PC-3 (cell line): ENCODE measurements around the gene CHD2. TPM values are rescaled to one million over a fixed set of nuclear protein-coding genes. Genes with fewer than 3 reads are reported as not detected.

ENCODE experiments used
- ATAC-seq: fragments of 200-7000 bp; cut with Tn5 transposase; 2 replicates; pipeline ENCODE4 v1.9.1; 2020; ENCODE audit warnings: mild to moderate bottlenecking, moderate library complexity
- BruUV-seq: library from RNA; stranded (reverse); fragments of 400-500 nt; replicated peaks from 2 replicates; lab custom pipeline; 2021; lab: Mats Ljungman, UMichigan
- CTCF ChIA-PET: fragments of 300-600 bp; sonication (Branson Sonifier 250); formaldehyde crosslinking; loops from one replicate; lab custom pipeline; 2022; ENCODE audit warnings: antibody characterized with exemption; lab: Charles Lee
- POLR2A ChIA-PET: fragments of 300-600 bp; sonication (Branson Sonifier 250); formaldehyde crosslinking; loops from one replicate; lab custom pipeline; 2022; ENCODE audit warnings: antibody characterized with exemption; ENCODE audit not compliant: unreplicated experiment; lab: Charles Lee
- DNase-seq: peaks from one replicate; pipeline ENCODE4 v3.0.0-alpha.2; 2015
- H2AFZ ChIP-seq: fragments of 300-600 bp; sonication (generic); 2 replicates; pipeline ENCODE4 v1.6.0; 2016; ENCODE audit warnings: antibody characterized with exemption, low read length
- H3F3A ChIP-seq: fragments of 300-600 bp; sonication (generic); one replicate; pipeline ENCODE4 v1.6.0; 2017; ENCODE audit warnings: antibody characterized with exemption, low read length, control low read depth, mild to moderate bottlenecking; ENCODE audit not compliant: unreplicated experiment
- H3K27ac ChIP-seq: fragments of 300-600 bp; sonication (generic); 2 replicates; pipeline ENCODE4 v1.5.1; 2016; ENCODE audit warnings: mild to moderate bottlenecking, low read length
- H3K27me3 ChIP-seq: fragments of 300-600 bp; sonication (generic); 2 replicates; pipeline ENCODE4 v1.6.1; 2016; ENCODE audit warnings: low read length, mixed read lengths
- H3K36me3 ChIP-seq: fragments of 300-600 bp; sonication (generic); 2 replicates; pipeline ENCODE4 v1.6.1; 2016; ENCODE audit warnings: low read depth, mixed run types, low read length, mixed read lengths
- H3K4me1 ChIP-seq: fragments of 300-600 bp; sonication (generic); 2 replicates; pipeline ENCODE4 v1.5.1; 2016; ENCODE audit warnings: low read length; ENCODE audit not compliant: insufficient read depth
- H3K4me2 ChIP-seq: fragments of 300-600 bp; sonication (generic); 2 replicates; pipeline ENCODE4 v1.6.0; 2016; ENCODE audit warnings: low read length
- H3K4me3 ChIP-seq: fragments of 300-600 bp; sonication (generic); 2 replicates; pipeline ENCODE4 v1.5.1; 2016; ENCODE audit warnings: mild to moderate bottlenecking, low read length, mixed read lengths
- H3K79me2 ChIP-seq: fragments of 300-600 bp; sonication (generic); 2 replicates; pipeline ENCODE4 v1.6.1; 2017; ENCODE audit warnings: low read length, mixed read lengths
- H3K9ac ChIP-seq: fragments of 300-600 bp; sonication (generic); 2 replicates; pipeline ENCODE4 v1.6.0; 2016; ENCODE audit warnings: mild to moderate bottlenecking, low read length
- H3K9me2 ChIP-seq: fragments of 300-600 bp; sonication (generic); replicated peaks from 2 replicates; pipeline ENCODE4 v1.6.1; 2016; ENCODE audit warnings: mixed run types, low read length, mixed read lengths
- H3K9me3 ChIP-seq: fragments of 300-600 bp; sonication (generic); 2 replicates; pipeline ENCODE4 v1.6.1; 2016; ENCODE audit warnings: low read length, mixed read lengths
- H4K20me1 ChIP-seq: fragments of 300-600 bp; sonication (generic); 2 replicates; pipeline ENCODE4 v1.6.1; 2016; ENCODE audit warnings: low read length, mixed read lengths
- CTCF ChIP-seq: fragments of 300-600 bp; sonication (generic); conservative IDR thresholded peaks from 2 replicates; pipeline ENCODE4 v1.5.1; 2017; ENCODE audit warnings: antibody characterized with exemption, low read depth, mild to moderate bottlenecking, low read length
- EZH2 ChIP-seq: fragments of 300-600 bp; sonication (generic); IDR thresholded peaks from one replicate; pipeline ENCODE4 v1.6.1; 2017; ENCODE audit warnings: antibody characterized with exemption, mild to moderate bottlenecking, low read length; ENCODE audit not compliant: unreplicated experiment
- EZH2phosphoT487 ChIP-seq: fragments of 300-600 bp; sonication (generic); IDR thresholded peaks from 2 replicates; pipeline ENCODE4 v1.6.1; 2018; ENCODE audit warnings: mild to moderate bottlenecking, antibody characterized with exemption, low read length, borderline replicate concordance
- intact Hi-C: fragments of 100-400 bp; cut with micrococcal nuclease; formaldehyde crosslinking; loops from 2 replicates; pipeline ENCODE4 v1.9.0; 2023
- total RNA-seq: library from RNA; depleted of rRNA; stranded (reverse); fragments of >200 nt; gene quantifications from 2 replicates; pipeline ENCODE4 v1.2.3, GENCODE V29; 2014

CHD2 gene
- total RNA-seq, 1 experiment from 2014 or later = 42.7 TPM

- TF ChIP-seq CTCF = no peak
- TF ChIP-seq EZH2phosphoT487 = no peak
- no peak for TF ChIP-seq EZH2
- Histone ChIP-seq H3K27ac (no peak overlapping the region), H3K4me1 (peaks cover 9% of the 10 kb centered on the region), H3K9me3 (no peaks in the 10 kb centered on the region), H2AFZ (no peak overlapping the region), H3F3A (no peaks in the 10 kb centered on the region), H3K4me2 (no peak overlapping the region), H3K9ac (no peak overlapping the region), H4K20me1 (no peaks in the 10 kb centered on the region), H3K4me3 (no peak overlapping the region), H3K9me2 (no peaks in the 10 kb centered on the region), H3K27me3 (no peaks in the 10 kb centered on the region), H3K79me2 (no peaks in the 10 kb centered on the region), H3K36me3 (no peaks in the 10 kb centered on the region)
- no TSS peak for BruUV-seq
- ChIA-PET POLR2A (interaction anchor here (0.8 kb wide), 1 partner anchor 70 kb away, joined by 5 read pairs; no protein-coding TSS in a partner anchor), CTCF (no interaction called here)
- intact Hi-C loops = no loop called here
- DNase-seq (no peak), ATAC-seq (no peak)
Observed at GRCh38 chr15:92877416-92877815, 22.7 kb upstream of the CHD2 start.

GRCh38 chr15:92878593-92879053, 21.5 kb upstream of the CHD2 start:
- H3K4me1 ChIP-seq = peaks cover 9% of the 10 kb centered on the region
- POLR2A ChIA-PET = no interaction called here
- H3F3A ChIP-seq = no peaks in the 10 kb centered on the region
- H4K20me1 ChIP-seq = peaks cover 5% of the 10 kb centered on the region; the same call in 1 of the 2 replicates
- no peak for DNase-seq
- no peak overlapping the region for H3K4me2 ChIP-seq
- H2AFZ ChIP-seq = no peak overlapping the region
- H3K79me2 ChIP-seq = peaks cover 8% of the 10 kb centered on the region
- BruUV-seq = no TSS peak
- no peaks in the 10 kb centered on the region for H3K9me3 ChIP-seq
- H3K36me3 ChIP-seq = peaks cover 1% of the 10 kb centered on the region; the same call in 1 of the 2 replicates
- H3K27ac ChIP-seq = no peak overlapping the region
- CTCF ChIA-PET = no interaction called here
- H3K27me3 ChIP-seq = no peaks in the 10 kb centered on the region
- TF ChIP-seq CTCF = no peak
- no peak for TF ChIP-seq EZH2phosphoT487
- no peak overlapping the region for H3K4me3 ChIP-seq
- no peak overlapping the region for H3K9ac ChIP-seq
- intact Hi-C loops = no loop called here
- no peak for ATAC-seq
- no peaks in the 10 kb centered on the region for H3K9me2 ChIP-seq

- no peaks in the 10 kb centered on the region for H3K27me3 ChIP-seq
- DNase-seq = no peak
- no peaks in the 10 kb centered on the region for H3K9me2 ChIP-seq
- no peaks in the 10 kb centered on the region for H3K9me3 ChIP-seq
- ATAC-seq = no peak
- TF ChIP-seq EZH2 (no peak), EZH2phosphoT487 (no peak), CTCF (no peak)
- peak overlapping the region; percentile 56 for H2AFZ ChIP-seq
- H3K36me3 ChIP-seq = peaks cover 14% of the 10 kb centered on the region
- H3K27ac ChIP-seq = no peak overlapping the region
- intact Hi-C loops = loop anchor here (5.0 kb wide), 1 partner anchor 48 kb away; no protein-coding TSS in a partner anchor
- no peak overlapping the region for H3K9ac ChIP-seq
- no TSS peak for BruUV-seq
- H3K4me2 ChIP-seq = no peak overlapping the region
- no peaks in the 10 kb centered on the region for H3F3A ChIP-seq
- ChIA-PET CTCF (no interaction called here), POLR2A (no interaction called here)
- peaks cover 9% of the 10 kb centered on the region for H3K4me1 ChIP-seq
- no peak overlapping the region for H3K4me3 ChIP-seq
- peaks cover 20% of the 10 kb centered on the region for H4K20me1 ChIP-seq
- peaks cover 23% of the 10 kb centered on the region for H3K79me2 ChIP-seq
Observed at GRCh38 chr15:92879949-92880725, 20.0 kb upstream of the CHD2 start.
